Suppressor macrophage (primary cell): ENCODE data around the gene OPHN1.
"Not testable (repeated sequence)": the region's sequence is repeated elsewhere in the genome, so short reads cannot be mapped to it uniquely, and the experiment has no call there.

Experiments used
- DNase-seq, 4 experiments: peaks; one replicate each; pipeline ENCODE4 v3.0.0-alpha.2; 2020 to 2022

Gene OPHN1

DNA sequence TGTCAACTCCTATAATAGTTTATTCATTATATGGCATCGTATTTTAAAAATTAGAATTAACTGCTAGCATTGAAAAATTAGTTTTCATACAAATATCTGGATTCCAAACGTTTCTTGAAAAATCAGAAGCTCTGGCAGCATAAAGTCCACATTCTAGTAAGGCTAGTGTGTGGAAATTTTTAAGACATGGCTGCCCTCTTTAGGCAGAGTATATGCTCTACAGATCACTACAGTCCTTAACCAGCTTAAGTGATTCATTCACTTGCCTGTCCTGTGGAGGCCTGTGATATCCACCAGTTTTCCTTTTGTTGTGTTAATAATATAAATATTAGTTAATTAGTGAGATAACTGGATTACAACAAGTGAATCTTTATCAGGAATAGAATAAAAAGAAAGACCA, 287.2 kb downstream of the OPHN1 start:
- DNase-seq, result peak; percentile 3 to 31 (median 16)

DNA sequence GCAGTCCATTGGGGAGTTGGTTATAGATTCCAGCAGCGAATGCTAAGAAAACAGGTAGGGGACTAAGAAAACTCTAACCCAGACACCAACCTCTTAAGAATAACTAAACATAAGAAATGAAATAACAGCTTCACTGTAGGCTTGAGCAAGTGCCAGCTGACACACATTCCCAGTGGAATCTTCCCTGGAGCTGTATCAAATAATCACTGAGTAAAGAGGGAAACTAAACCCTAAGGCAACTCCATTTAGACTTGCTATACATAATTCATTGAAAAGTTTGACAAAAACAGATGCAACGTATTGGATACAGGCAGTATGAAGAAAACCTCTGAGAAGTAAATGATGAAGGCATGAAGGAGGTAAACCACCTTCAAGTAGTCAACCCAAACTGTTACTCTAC, 293.5 kb downstream of the OPHN1 start:
- no peak for DNase-seq

DNA sequence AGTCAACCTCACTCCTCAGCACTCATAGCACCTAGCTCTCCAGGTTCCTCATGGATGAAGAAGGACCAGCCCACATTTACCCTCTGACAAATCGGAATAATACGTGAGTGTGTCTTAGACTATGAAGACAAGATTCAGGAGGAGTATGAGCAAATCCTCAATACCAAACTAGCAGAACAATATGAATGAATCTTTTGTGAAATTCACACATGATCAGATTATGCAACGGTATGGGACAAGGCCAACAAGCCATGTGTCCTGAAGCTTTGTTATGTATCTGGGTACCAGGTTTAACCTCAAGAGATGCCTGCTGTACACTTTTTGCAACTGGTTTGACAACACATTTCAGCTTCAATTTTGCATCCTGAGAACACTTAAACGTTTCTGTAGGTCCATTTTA, 300.1 kb downstream of the OPHN1 start:
- DNase-seq, result no peak

DNA sequence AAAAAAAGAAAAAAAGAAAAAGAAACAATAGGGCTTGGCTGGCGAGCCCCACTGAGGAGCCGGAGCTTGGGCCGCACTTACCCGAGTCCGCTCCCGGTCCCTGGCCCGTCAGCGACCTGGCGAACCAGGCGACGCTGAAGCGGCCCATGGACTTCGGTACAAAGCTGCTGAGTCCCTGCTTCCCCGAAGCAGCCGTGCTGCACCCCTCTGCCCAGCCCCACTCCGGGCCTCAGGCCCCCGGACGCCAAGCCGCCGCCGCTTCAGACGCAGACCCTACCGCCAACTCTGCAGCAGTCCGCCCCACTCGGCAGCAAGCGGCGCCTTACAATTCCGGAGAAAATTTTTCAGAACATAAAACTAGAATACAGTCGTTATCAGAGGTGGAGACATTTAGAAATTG, 300.5 kb downstream of the OPHN1 start:
- DNase-seq, result no peak

DNA sequence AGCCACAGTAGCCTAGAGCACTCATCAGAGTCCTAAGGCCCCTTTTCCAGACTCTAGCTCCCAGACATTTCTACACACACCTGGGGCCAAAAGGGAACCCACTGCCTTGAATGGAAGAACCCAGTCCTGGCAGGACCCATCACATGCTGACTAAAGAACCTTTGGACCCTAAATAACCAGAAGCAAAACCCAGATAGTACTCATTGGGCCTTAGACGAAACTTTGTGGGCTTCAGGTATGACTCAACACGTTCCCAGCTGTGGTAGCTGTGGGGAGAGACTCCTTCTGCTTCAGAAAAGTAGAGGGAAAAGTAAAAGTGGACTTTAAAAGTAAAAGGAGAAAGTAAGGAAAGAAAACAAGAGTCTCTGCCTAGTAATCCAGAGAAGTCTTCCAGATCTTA, 311.5 kb downstream of the OPHN1 start:
- no peak for DNase-seq

DNA sequence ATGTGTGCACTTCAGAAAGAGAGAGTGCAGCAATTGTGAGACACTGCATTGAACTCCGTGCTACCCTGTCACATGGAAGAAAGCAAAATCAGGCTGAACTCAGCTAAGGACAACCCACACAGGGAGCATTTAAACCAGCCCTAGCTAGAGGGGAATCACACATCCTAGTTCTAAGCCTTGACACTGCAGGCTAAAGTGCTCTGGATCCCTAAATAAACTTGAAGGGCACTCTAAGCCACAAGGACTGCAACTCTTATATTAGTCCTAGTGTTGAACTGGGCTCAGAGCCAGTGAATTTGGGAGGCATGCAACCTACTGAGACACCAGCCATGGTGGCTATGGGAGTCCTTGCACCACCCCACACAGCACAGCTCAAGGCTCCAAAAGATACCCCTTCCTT, 311.9 kb downstream of the OPHN1 start:
- no peak for DNase-seq

DNA sequence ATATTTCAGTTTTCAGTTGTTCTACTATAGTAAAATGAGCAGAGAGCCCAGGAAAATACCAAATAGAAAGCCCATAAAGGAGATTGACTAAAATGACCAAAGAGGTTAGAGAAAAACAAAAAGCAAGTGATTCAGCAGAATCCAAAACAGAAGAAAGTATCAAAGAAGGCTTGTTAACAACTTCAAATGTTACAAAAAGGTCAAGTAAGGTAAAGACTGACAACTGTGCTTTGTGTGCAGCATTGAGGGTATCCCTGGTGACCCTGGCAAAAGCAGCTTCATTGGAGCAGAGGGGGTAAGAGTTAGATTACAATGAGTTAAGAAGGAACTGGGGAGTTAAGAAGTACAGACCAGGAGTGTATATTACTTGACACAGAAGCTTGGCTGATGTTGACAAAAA, 317.9 kb downstream of the OPHN1 start:
- no peak for DNase-seq

DNA sequence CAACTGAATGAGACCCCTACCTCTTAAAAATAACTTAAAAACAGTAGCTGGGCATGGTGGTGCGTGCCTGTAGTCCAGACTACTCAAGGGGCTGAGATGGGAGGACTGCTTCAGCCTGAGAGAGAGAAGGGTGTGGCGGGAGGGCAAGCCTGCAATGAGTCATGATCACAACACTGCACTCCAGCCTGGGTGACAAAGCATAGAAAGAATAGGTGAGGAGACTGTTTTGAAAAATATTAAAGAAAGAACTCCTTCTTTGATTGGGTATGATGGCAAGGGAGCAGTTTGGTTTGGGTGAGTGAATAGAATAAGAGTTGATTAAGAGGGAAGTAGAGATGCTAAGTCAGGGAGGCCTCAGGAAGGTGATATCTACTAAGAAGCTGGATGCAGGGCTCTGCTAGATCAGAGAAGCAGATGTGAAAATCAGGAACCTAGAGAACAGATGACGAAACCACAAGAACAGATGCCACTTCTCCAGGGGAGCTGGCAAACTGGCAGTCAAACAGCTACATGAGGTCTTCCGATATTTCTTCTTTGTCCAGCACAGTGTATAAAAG, 318.6 kb downstream of the OPHN1 start:
- DNase-seq, result peak; percentile 15 to 48 (median 30)

DNA sequence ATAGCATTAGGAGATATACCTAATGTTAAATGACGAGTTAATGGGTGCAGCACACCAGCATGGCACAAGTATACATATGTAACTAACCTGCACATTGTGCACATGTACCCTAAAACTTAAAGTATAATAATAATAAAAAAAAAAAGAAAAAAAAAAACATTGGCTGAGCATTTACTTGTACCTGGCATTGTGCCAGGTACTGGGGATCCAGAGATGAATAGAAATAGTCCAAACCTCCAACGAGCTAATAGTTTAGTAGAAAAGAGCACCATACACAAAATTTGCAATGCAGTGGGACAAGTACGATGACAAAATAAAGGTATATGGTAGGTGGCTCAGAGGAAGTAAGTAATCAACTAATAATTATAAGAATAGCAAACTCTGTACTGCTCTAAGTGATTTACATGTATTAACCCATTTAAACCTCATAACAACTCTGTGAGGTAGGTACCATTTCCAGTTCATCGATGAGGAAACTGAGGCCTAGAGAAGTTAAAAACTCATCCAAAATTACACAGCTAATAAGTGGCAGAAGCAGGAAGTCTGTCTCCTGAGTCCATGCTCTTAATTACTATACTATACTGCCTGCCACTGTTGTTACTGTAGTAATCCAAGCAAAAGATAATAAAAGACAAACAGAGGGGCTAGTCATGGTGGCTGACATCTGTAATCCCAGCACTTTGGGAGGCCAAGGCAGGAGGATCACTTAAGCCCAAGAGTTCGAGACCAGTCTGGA, 319.3 kb downstream of the OPHN1 start:
- DNase-seq, result no peak

DNA sequence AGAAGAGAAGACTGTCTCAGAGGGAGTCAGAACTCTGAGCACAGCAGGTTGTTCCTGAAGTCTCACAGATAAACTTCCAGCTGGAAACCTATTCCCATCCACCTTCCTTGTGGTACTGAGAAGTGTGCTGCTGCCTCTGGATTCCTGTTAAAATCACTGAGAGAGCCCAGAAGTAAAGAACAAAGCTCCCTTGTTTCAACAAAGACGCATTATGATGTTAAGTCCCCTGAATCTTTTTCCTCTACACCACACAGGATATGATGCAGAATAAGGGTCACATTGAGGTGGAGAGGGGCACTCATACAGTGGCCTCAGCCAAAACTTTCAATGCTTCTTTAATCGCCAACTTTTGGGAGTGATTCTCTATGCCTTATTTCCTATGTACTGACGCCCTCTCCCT, 321.0 kb downstream of the OPHN1 start:
- no peak for DNase-seq

DNA sequence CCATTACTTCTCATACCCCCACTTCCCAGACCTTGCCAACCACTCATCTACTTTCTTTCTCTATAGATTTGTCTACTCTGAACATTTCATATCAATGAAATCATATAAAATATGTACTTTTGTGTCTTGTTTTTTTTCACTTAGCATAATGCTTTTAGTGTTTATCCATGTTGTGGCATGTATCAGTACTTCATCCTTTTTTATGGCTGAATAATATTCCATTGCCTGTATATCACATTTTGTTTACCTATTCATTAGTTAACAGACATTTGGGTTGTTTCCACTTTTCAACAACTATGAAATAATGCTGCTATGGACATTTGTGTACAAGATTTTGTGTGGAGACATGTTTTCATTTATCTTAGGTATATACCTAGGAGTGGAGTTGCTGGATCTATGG, 324.1 kb downstream of the OPHN1 start:
- DNase-seq, result no peak

DNA sequence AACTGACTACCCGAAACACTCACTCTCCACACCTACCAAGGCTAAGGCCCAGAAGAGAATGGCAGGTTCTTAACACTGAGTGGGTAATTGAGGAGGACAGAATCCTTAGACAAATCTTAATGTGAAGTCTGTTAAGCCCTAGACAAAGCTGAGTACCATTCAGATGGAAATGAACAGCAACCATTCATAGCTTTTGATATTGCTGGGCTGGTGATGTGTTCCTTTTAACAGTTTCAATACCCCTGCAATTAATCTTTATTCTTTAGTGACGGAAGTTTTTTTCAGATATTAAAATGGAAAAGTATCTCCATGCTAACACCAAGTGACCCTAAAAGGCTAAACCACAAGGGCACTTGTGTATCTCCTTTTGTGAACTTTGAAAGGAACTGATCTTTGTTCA, 334.9 kb downstream of the OPHN1 start:
- DNase-seq, result no peak

DNA sequence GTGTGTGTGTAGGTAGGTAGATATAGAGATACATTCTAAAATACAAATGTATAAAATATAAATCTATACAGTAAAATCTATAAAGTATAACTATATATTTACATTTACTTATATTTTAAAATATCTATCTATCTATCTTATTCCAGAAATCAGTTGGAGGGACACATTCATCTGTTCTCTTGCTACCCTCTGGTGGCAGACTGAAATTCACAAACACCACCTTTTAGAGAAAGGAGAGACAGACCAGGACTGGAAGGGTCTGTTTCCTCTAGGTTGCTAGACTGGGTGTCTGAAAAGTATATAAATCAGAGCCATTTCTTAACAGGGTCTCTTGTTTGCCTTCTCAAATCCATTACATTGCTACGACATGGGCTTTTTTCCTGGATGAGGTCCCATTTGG, 343.0 kb downstream of the OPHN1 start:
- DNase-seq, result peak in 1 of 4 experiments; percentile 3

DNA sequence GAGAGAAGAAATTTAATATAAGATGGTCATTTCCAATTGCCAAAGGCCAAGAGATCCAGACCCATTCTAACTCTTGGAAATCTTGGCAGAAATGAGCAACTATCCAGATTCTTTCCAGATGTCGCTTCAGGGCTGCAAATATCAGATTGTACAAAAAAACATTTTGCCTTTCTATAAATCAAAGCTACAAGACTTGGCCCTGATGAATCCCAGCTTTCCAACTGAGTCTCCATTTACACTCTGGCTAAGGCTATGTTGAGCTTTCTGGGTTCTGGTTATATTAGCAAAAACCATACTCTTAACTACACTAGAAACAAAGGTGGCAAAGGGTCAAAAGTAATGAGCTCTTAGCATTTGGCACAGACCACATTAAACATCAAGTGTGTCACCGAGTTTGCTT, 345.8 kb downstream of the OPHN1 start:
- no peak for DNase-seq

DNA sequence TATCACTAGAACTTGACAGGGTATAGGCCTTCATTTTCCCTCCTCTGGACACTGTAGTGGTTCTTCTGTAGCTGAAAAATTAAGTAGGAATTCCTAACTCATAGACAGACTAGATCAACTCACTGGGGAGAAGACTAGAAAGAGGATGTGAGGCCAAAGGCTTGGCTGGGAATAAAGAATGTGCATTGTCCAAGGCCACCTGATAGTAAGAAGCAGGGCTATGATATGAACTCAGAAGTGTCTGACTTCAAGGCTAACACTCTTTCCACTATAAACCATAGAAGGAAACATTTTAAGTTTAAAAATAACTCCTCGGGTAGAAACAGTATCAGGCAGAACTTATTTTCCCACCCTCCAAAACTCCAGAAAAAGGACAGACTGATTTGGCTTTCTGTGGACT, 346.6 kb downstream of the OPHN1 start:
- DNase-seq, result no peak

DNA sequence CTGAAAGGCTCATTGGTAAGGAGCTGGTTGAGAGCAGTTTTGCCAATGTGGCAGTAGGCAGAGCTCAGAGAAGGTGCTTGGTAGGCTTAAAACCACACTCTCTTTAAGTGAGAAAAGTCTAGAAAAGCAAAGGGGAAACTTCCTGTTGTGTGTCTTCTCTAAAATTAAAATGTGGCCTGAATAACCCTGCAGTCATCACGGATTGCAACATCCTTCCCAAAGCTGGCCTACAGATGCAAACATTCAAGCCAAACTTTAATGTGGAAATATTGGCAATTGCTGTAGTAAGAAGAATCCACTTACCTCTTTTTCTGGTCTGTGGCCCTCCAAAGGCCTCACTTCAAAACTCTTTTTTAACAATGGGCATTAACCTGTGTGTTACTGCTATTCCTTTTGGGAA, 348.5 kb downstream of the OPHN1 start:
- peak; percentile 28 to 63 (median 46) for DNase-seq

DNA sequence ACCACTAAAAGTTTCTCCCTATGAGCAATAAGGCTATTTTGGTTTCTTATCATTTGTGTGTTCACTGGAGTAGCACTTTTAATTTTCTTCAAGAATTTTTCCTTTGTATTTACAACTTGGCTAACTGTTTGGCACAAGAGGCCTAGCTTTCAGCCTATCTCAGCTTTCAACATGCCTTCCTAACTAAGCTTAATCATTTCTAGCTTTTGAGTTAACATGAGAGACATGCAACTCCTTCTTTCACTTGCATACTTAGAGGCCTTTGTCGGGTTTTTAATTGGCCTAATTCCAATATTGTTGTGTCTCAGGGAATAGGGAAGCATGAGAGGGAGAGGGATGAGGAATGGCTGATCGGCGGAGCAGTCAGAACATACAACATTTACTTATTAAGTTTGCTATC, 349.8 kb downstream of the OPHN1 start:
- no peak for DNase-seq

DNA sequence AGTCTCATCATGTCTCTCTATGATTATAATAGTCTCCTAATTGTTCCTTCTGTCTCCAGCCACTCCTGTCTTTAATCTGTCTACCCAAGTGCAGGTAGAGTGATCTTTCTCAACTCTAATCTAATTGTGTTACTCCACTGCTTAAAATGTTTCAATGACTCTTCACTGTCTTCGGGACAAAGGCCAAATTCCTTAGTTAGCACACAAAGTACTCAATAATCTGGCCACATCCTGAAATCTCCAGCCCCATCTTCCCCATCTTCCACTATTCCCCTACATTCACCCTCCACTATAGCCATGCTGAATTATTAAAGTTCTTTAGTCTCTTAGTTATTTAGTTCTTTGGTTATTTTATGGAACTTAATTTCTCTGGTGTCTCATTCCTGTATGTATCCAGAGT, 353.3 kb downstream of the OPHN1 start:
- no peak for DNase-seq

DNA sequence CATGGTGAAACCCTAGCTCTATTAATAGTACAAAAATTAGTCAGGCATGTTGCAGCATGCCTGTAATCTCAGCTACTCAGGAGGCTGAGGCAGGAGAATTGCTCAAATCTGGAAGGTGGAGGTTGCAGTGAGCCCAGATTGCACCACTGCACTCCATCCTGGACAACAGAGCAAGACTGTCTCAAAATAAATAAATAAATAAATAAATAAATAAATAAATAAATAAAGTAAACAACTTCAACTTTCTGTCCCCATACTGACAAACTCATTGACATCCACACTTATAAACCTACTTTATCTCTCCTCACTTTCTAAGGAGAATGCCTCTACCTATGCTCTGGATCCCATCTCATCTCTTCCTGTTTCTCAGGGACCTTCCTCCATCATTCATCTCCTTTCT, 354.5 kb downstream of the OPHN1 start:
- DNase-seq, result not testable (repeated sequence)

DNA sequence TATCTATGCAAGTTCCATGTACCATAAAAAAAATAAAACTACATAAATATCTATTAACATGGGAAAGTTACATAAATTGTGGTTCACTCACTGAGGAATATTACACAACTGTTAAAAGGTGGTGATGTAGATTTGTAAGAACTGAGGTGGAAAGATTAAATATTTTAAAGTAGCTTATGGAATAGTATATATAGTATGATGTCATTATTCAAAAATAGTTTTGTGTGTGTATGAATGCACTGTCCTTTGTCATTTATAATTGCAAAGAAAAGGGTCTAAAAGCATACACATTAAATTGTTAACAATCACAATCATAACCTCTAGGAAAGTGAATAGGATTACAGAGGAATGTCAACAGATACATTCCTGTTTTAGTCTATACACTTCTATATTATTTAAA, 355.9 kb downstream of the OPHN1 start:
- no peak for DNase-seq

DNA sequence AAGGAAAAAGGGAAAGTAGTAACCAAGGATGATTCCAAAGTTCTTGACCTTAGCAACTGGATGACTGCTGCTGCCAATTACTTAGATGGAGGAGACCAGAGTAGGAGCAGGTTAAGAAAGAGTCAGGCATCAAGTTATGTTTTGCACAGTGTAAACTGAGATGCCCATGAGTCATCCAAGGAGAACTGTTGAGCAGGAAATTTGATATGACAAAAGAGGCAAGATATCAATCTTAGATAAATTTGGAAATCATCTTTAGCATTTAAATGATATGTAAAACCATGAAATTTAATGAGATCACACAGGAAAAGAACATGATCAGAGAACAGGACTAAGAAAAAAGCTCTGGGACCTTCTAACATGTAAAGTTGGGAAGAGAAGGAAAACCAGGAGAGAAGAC, 361.3 kb downstream of the OPHN1 start:
- DNase-seq, result no peak

DNA sequence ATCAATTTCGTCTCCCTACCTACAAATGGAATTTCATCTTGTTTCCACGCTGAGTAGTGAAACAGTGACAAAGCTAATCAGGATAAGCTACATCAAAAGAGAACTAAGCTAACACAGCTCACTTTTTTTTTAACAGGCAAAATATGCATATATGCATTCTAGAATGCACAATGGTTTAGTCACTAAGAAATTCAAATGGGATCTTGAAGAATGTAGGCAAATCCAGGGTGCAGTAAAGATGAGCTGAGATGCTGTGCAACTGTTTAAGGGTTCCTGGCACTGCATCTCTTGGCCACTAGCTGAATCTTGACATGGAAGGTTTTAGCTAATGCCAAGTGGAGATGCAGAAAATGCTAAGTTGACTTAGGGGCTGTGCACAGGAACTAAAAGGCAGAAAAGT, 363.2 kb downstream of the OPHN1 start:
- DNase-seq, result not testable (repeated sequence)

DNA sequence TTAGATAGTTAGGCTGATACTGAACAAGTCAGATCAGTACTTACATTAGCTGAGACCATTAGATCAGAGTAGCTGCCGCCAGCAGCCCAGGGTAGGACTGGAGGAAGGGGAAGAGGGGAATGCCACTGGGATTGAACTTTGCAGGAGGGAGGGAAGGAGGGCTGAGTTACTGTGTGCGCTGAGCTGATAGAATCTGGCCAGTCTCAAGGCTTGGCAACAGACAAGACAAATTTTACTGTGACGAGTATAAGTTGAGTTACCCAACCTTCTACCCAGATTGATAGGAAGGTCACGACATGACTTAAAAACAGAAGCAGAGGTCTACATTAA, 372.1 kb downstream of the OPHN1 start:
- DNase-seq, result no peak

DNA sequence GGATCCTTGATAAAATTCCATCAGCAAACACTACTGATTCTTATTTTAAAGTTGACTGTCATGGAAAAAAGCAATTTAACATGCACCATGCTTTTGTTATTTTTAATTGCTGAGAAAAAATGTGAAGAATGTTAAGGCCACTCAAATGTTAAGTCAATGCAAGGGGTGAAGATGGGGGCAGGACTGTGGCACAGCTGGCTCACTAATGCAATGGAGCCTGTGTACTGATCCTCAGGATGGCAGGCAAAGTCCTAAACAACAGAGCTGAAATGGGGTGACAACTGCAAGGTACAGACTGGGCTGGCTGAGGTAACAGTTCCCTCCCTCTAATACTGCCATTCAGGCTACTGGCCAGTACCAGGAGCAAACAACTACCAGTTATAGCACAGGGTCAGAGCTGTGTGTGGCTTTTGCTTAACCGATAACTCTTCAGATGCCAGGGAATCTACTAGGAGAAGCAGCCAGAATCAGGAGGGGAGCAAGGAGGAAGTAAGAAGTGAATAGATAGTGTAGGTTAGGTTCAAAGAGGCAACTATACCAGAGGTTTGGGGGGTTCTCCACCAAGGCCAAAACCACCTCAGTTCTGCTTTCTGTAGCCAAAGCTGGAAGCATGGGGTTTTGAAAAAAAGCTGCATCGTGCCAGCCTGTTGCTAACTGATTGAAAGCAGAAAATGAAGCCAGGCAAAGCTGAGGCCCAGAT, 372.6 kb downstream of the OPHN1 start:
- no peak for DNase-seq
